ENCODE results near the gene GINM1. TPM values are rescaled to one million over a fixed set of nuclear protein-coding genes. Genes with fewer than 3 reads are reported as not detected.

GINM1 gene
- total RNA-seq, 1 experiment from 2014 or later = 24.0 TPM

GRCh38 chr6:149545754-149546471 is 20.3 kb upstream of the GINM1 start, which contains the start of gene PPIL4:
TSS of gene PPIL4 (minus strand) at chr6:149546043. CDS start at chr6:149546005, 38 bp downstream.
- DNase-seq (ENCODE audit: low spot score) = peak; percentile 96
- peak within 1 kb of the TSS; percentile 89 for H3K27ac ChIP-seq (ENCODE audit: low read depth, low read length, poor library complexity, severe bottlenecking)
- ChIA-PET CTCF (interaction anchor here (0.6 to 1.2 kb wide), 5 partner anchors 15 to 515 kb away, joined by 3 to 5 read pairs (median 4); no protein-coding TSS in a partner anchor), POLR2A (ENCODE audit: low non-redundant PET) (no interaction called here)
- H3K27me3 ChIP-seq (replicated peaks; ENCODE audit: insufficient read depth, low read depth, low read length, poor library complexity) = no peaks in the 10 kb centered on the region
- intact Hi-C loops (cut with micrococcal nuclease; ENCODE audit: unreplicated experiment) = loop anchor here (5.0 kb wide), 1 partner anchor 381 kb away; no protein-coding TSS in a partner anchor
- no TSS peak for BruUV-seq (replicated peaks)
- H3K9me3 ChIP-seq (ENCODE audit: low read depth, low read length, poor library complexity, severe bottlenecking) = no peaks in the 10 kb centered on the region
- TF ChIP-seq CTCF (conservative IDR thresholded peaks at IDR 0.05; ENCODE audit: low read depth, low read length) (peak; percentile 98), EZH2 (IDR thresholded peaks at IDR 0.05; ENCODE audit: borderline replicate concordance, low read depth, low read length, poor library complexity, severe bottlenecking) (no peak)
- no peaks in the 10 kb centered on the region for H3K4me1 ChIP-seq (ENCODE audit: insufficient read depth, low read length, poor library complexity, severe bottlenecking)
- peaks cover 1% of the 10 kb centered on the region for H3K36me3 ChIP-seq (ENCODE audit: insufficient read depth, low read length, poor library complexity, severe bottlenecking)
- peak within 1 kb of the TSS; percentile 82 for H3K4me3 ChIP-seq (ENCODE audit: low read depth, low read length, poor library complexity, severe bottlenecking)

- intact Hi-C loops (cut with micrococcal nuclease; ENCODE audit: unreplicated experiment) = no loop called here
- CTCF ChIA-PET = no interaction called here
- Histone ChIP-seq H3K36me3 (ENCODE audit: insufficient read depth, low read length, poor library complexity, severe bottlenecking) (no peaks in the 10 kb centered on the region), H3K27ac (ENCODE audit: low read depth, low read length, poor library complexity, severe bottlenecking) (no peak overlapping the region), H3K27me3 (replicated peaks; ENCODE audit: insufficient read depth, low read depth, low read length, poor library complexity) (peaks cover 4% of the 10 kb centered on the region), H3K4me3 (ENCODE audit: low read depth, low read length, poor library complexity, severe bottlenecking) (no peak overlapping the region), H3K9me3 (ENCODE audit: low read depth, low read length, poor library complexity, severe bottlenecking) (no peaks in the 10 kb centered on the region), H3K4me1 (ENCODE audit: insufficient read depth, low read length, poor library complexity, severe bottlenecking) (no peaks in the 10 kb centered on the region)
- no peak for DNase-seq (ENCODE audit: low spot score)
- POLR2A ChIA-PET (ENCODE audit: low non-redundant PET) = no interaction called here
- no peak for TF ChIP-seq EZH2 (IDR thresholded peaks at IDR 0.05; ENCODE audit: borderline replicate concordance, low read depth, low read length, poor library complexity, severe bottlenecking)
- BruUV-seq (replicated peaks) = no TSS peak
Measured at GRCh38 chr6:149551920-149552319, 14.3 kb upstream of the GINM1 start.

- no peak for DNase-seq (ENCODE audit: low spot score)
- no peak overlapping the region for H3K27ac ChIP-seq (ENCODE audit: low read depth, low read length, poor library complexity, severe bottlenecking)
- BruUV-seq (replicated peaks) = no TSS peak
- TF ChIP-seq CTCF (conservative IDR thresholded peaks at IDR 0.05; ENCODE audit: low read depth, low read length) = no peak
- no peak for TF ChIP-seq EZH2 (IDR thresholded peaks at IDR 0.05; ENCODE audit: borderline replicate concordance, low read depth, low read length, poor library complexity, severe bottlenecking)
- ChIA-PET CTCF (no interaction called here), POLR2A (ENCODE audit: low non-redundant PET) (no interaction called here)
- H3K4me1 ChIP-seq (ENCODE audit: insufficient read depth, low read length, poor library complexity, severe bottlenecking) = no peaks in the 10 kb centered on the region
- H3K36me3 ChIP-seq (ENCODE audit: insufficient read depth, low read length, poor library complexity, severe bottlenecking) = no peaks in the 10 kb centered on the region
- H3K27me3 ChIP-seq (replicated peaks; ENCODE audit: insufficient read depth, low read depth, low read length, poor library complexity) = peaks cover 40% of the 10 kb centered on the region
- H3K9me3 ChIP-seq (ENCODE audit: low read depth, low read length, poor library complexity, severe bottlenecking) = no peaks in the 10 kb centered on the region
- H3K4me3 ChIP-seq (ENCODE audit: low read depth, low read length, poor library complexity, severe bottlenecking) = no peak overlapping the region
- intact Hi-C loops (cut with micrococcal nuclease; ENCODE audit: unreplicated experiment) = no loop called here
Measured at GRCh38 chr6:149558029-149558428, 8.1 kb upstream of the GINM1 start.

All from A673 (cell line).